Esophagus squamous epithelium (tissue), 4 donors: ENCODE measurements around the gene ADGRV1.

ENCODE experiments used
- CTCF ChIP-seq, 6 experiments: fragments of 450-650 bp in 4 of 6; fragments of 200-600 bp in 2 of 6; sonication (generic) in 2 of 6; IDR thresholded peaks; one replicate each; pipeline ENCODE4 v1.5.1; 2016 to 2019; ENCODE audit warnings: antibody characterized with exemption in 6 of 6, mild to moderate bottlenecking in 4 of 6, moderate library complexity in 4 of 6
- POLR2A ChIP-seq, 4 donors: fragments of 450-650 bp; IDR thresholded peaks; one replicate each; pipeline ENCODE4 v1.6.1; 2017; ENCODE audit warnings: antibody characterized with exemption in 4 of 4, mild to moderate bottlenecking in 4 of 4, moderate library complexity in 3 of 4

- TF ChIP-seq POLR2A (IDR thresholded peaks at IDR 0.05) (no peak), CTCF (IDR thresholded peaks at IDR 0.05) (no peak)
Observed at GRCh38 chr5:91032125-91032524, 473.5 kb downstream of the ADGRV1 start.
